ENCODE results near the gene SLC25A19. TPM values are rescaled to one million over a fixed set of nuclear protein-coding genes. Genes with fewer than 3 reads are reported as not detected.

SLC25A19 gene
- total RNA-seq (2014; rRNA removed; shearing (Covaris generic)) (113 TPM in 2 replicates), total RNA-seq (2022) (118 and 144 TPM in 2 replicates), Bru-seq, nascent RNA (percentile 81 among the genes with signal in this experiment), BruChase-seq, experiment 1, labeled RNA remaining after a 6-hour chase (percentile 82 among the genes with signal in this experiment), BruChase-seq, experiment 2, labeled RNA remaining after a 2-hour chase (percentile 85 among the genes with signal in this experiment)
- long read RNA-seq, transcript SLC25A19-203 (6 exons, 2,331 nt) = minor isoform, 9 of 202 reads
- long read RNA-seq, transcript SLC25A19-210 (8 exons, 1,554 nt) = major isoform, 65 of 202 reads
- long read RNA-seq, transcript SLC25A19-204 (8 exons, 1,587 nt) = minor isoform, 13 of 202 reads
- long read RNA-seq, transcript SLC25A19-205 (7 exons, 1,496 nt) = minor isoform, 49 of 202 reads
- long read RNA-seq, partial matches to known transcripts = 9 of 202 reads
- long read RNA-seq, other reads (novel, unspliced or antisense) = 55 of 202 reads

DNA sequence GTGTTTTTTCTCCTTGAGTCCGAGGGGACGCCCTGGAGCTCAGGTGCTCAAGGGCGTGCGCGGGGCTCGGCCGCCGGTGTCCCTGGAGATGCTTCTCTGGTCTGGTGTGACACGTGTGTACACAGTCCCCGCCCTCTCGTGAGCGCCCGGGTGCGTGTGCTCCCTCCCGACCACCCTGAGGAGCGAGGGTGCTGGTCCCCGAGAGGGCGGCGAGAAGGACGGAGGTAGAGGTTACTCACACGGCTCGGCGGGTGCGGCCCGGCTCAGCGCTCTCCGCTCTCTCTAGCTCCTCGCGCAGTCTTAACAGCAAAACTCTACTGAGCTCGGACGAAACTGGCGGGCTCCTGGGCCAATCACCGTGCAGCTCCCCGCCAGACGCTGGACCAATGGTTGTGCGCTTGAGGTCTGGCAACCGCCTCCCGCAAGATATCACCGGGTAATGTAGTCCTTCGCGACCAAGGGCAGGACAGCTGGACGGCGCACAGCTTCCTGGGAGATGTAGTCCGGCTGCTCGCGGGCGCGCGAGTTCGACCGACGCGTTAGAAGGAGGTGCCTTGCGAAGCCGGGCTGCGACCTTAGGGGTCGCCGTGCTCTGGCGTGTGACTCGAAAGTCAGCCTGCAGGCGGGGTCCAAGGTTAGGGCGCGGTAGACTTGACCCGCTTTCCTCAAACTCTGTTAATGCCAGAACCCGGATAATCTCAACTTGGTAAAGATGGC lies at the start of gene SLC25A19:
Gene SLC25A19 (minus strand): TSS at position 319 of the 717 bp plus-strand sequence. CDS start 2,669 bp downstream, outside the sequence.
- ChIA-PET POLR2A (interaction anchor here (0.6 to 6.2 kb wide), 38 partner anchors 8 to 237 kb away, joined by 3 to 91 read pairs (median 4); partner anchors contain the start of genes GGA3, GRB2, MIF4GD and MRPS7), CTCF (ENCODE audit: unreplicated experiment) (interaction anchor here (0.6 to 1.4 kb wide), 17 partner anchors 14 to 123 kb away, joined by 3 to 20 read pairs (median 4); partner anchors contain the start of genes MIF4GD and MRPS7)
- peak within 1 kb of the TSS; percentile 61; the same call in 1 of the 2 replicates for H2AFZ ChIP-seq (ENCODE audit: low read length)
- peak within 1 kb of the TSS; percentile 86 for H3K4me3 ChIP-seq (ENCODE audit: low read depth, low read length, poor library complexity, severe bottlenecking)
- intact Hi-C loops (cut with micrococcal nuclease; ENCODE audit: unreplicated experiment) = loop anchor here (1.0 to 5.0 kb wide), 5 partner anchors 18 to 228 kb away; partner anchors contain the start of genes CASKIN2, MIF4GD and TSEN54
- no peaks in the 10 kb centered on the region for H3K9me3 ChIP-seq (ENCODE audit: low read length)
- H3K4me1 ChIP-seq (ENCODE audit: insufficient read depth, low read length, poor library complexity, severe bottlenecking) = peaks cover 52% of the 10 kb centered on the region
- H3K27ac ChIP-seq (ENCODE audit: low read depth, low read length, poor library complexity, severe bottlenecking) = peak within 1 kb of the TSS; percentile 80
- BruUV-seq (replicated peaks) = no TSS peak
- TF ChIP-seq, protein P1, sequence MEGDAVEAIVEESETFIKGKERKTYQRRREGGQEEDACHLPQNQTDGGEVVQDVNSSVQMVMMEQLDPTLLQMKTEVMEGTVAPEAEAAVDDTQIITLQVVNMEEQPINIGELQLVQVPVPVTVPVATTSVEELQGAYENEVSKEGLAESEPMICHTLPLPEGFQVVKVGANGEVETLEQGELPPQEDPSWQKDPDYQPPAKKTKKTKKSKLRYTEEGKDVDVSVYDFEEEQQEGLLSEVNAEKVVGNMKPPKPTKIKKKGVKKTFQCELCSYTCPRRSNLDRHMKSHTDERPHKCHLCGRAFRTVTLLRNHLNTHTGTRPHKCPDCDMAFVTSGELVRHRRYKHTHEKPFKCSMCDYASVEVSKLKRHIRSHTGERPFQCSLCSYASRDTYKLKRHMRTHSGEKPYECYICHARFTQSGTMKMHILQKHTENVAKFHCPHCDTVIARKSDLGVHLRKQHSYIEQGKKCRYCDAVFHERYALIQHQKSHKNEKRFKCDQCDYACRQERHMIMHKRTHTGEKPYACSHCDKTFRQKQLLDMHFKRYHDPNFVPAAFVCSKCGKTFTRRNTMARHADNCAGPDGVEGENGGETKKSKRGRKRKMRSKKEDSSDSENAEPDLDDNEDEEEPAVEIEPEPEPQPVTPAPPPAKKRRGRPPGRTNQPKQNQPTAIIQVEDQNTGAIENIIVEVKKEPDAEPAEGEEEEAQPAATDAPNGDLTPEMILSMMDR (conservative IDR thresholded peaks at IDR 0.05; ENCODE audit: low read length) = peak; percentile 69
- no peak for TF ChIP-seq EZH2phosphoT487 (IDR thresholded peaks at IDR 0.05; ENCODE audit: borderline replicate concordance, low read depth, low read length)
- DNase-seq (ENCODE audit: low spot score) = peak; percentile 100
- peak within 1 kb of the TSS; percentile 100 for H3K4me2 ChIP-seq (ENCODE audit: low read length)
- peaks cover 39% of the 10 kb centered on the region for H3K36me3 ChIP-seq (ENCODE audit: insufficient read depth, low read length)
- H3K9me2 ChIP-seq (ENCODE audit: insufficient read depth, low read length) = no peaks in the 10 kb centered on the region
- H3K79me2 ChIP-seq (ENCODE audit: insufficient read depth, low read depth, low read length) = peaks cover 39% of the 10 kb centered on the region
- H4K20me1 ChIP-seq (ENCODE audit: insufficient read depth, low read length) = peaks cover 12% of the 10 kb centered on the region; the same call in 1 of the 2 replicates

- Histone ChIP-seq H3K36me3 (ENCODE audit: insufficient read depth, low read length) (peaks cover 44% of the 10 kb centered on the region), H3K4me3 (ENCODE audit: low read depth, low read length, poor library complexity, severe bottlenecking) (peak overlapping the region; percentile 36), H4K20me1 (ENCODE audit: insufficient read depth, low read length) (peaks cover 6% of the 10 kb centered on the region; the same call in 1 of the 2 replicates), H3K9me2 (ENCODE audit: insufficient read depth, low read length) (no peaks in the 10 kb centered on the region), H3K4me2 (ENCODE audit: low read length) (peak overlapping the region; percentile 75), H3K4me1 (ENCODE audit: insufficient read depth, low read length, poor library complexity, severe bottlenecking) (peaks cover 89% of the 10 kb centered on the region), H3K9me3 (ENCODE audit: low read length) (no peaks in the 10 kb centered on the region), H3K79me2 (ENCODE audit: insufficient read depth, low read depth, low read length) (peaks cover 91% of the 10 kb centered on the region), H2AFZ (ENCODE audit: low read length) (no peak overlapping the region), H3K27ac (ENCODE audit: low read depth, low read length, poor library complexity, severe bottlenecking) (peak overlapping the region; percentile 94)
- no TSS peak for BruUV-seq (replicated peaks)
- CTCF ChIA-PET (ENCODE audit: unreplicated experiment) = interaction anchor here (0.6 to 2.3 kb wide), 4 partner anchors 10 to 59 kb away, joined by 3 to 10 read pairs (median 6); no protein-coding TSS in a partner anchor
- no peak for DNase-seq (ENCODE audit: low spot score)
- POLR2A ChIA-PET = interaction anchor here (0.5 to 16.4 kb wide), 12 partner anchors 9 to 442 kb away, joined by 3 to 393 read pairs (median 6); a partner anchor contains a TSS
- TF ChIP-seq, protein P1 (conservative IDR thresholded peaks at IDR 0.05; ENCODE audit: low read length) = no peak
- TF ChIP-seq EZH2phosphoT487 (IDR thresholded peaks at IDR 0.05; ENCODE audit: borderline replicate concordance, low read depth, low read length) = no peak
- intact Hi-C loops (cut with micrococcal nuclease; ENCODE audit: unreplicated experiment) = no loop called here
These were observed 49.1 kb upstream of the SLC25A19 start for GRCh38 chr17:75338335-75338734.
